ENCODE measurements around the gene ABCG5.

Gene ABCG5

GRCh38 chr2:43838560-43839267 lies at the start of gene ABCG5, which contains the start of gene ABCG8:
ABCG5 (minus strand) TSS chr2:43838839; CDS start chr2:43838679, 160 bp downstream.
ABCG8 (plus strand) TSS chr2:43838971; CDS start chr2:43839054, 83 bp downstream.
- DNase-seq (ENCODE audit: low read depth): no peak

- no peak for DNase-seq (ENCODE audit: low read depth)
These were observed 48.5 kb upstream of the ABCG5 start for GRCh38 chr2:43887176-43887575.

GRCh38 chr2:43885132-43885632 lies 46.5 kb upstream of the ABCG5 start:
- DNase-seq (ENCODE audit: low read depth): no peak

GRCh38 chr2:43884689-43885088 lies 46.0 kb upstream of the ABCG5 start:
- no peak for DNase-seq (ENCODE audit: low read depth)

GRCh38 chr2:43882312-43882711 lies 43.7 kb upstream of the ABCG5 start:
- no peak for DNase-seq (ENCODE audit: low read depth)

- no peak for DNase-seq (ENCODE audit: low read depth)
These were observed 42.3 kb upstream of the ABCG5 start for GRCh38 chr2:43880952-43881351.

- no peak for DNase-seq (ENCODE audit: low read depth)
These were observed 41.8 kb upstream of the ABCG5 start for GRCh38 chr2:43880471-43880870.

GRCh38 chr2:43879261-43879660 lies 40.6 kb upstream of the ABCG5 start:
- DNase-seq (ENCODE audit: low read depth): no peak

- DNase-seq (ENCODE audit: low read depth): no peak
These were observed 39.3 kb upstream of the ABCG5 start for GRCh38 chr2:43877782-43878464.

- DNase-seq (ENCODE audit: low read depth): no peak
These were observed 36.3 kb upstream of the ABCG5 start for GRCh38 chr2:43874776-43875451.

- DNase-seq (ENCODE audit: low read depth): no peak
These were observed 33.5 kb upstream of the ABCG5 start for GRCh38 chr2:43872151-43872550.

GRCh38 chr2:43855292-43855691 lies 16.7 kb upstream of the ABCG5 start:
- no peak for DNase-seq (ENCODE audit: low read depth)

GRCh38 chr2:43854671-43855070 lies 16.0 kb upstream of the ABCG5 start:
- no peak for DNase-seq (ENCODE audit: low read depth)

- DNase-seq (ENCODE audit: low read depth): no peak
These were observed 14.8 kb upstream of the ABCG5 start for GRCh38 chr2:43853141-43854081.

- DNase-seq (ENCODE audit: low read depth): no peak
These were observed 13.6 kb upstream of the ABCG5 start for GRCh38 chr2:43852196-43852730.

GRCh38 chr2:43851011-43851980 lies 12.7 kb upstream of the ABCG5 start:
- DNase-seq (ENCODE audit: low read depth): no peak

- DNase-seq (ENCODE audit: low read depth): no peak
These were observed 9.6 kb upstream of the ABCG5 start for GRCh38 chr2:43848214-43848613.

- DNase-seq (ENCODE audit: low read depth): no peak
These were observed 7.6 kb upstream of the ABCG5 start for GRCh38 chr2:43846140-43846793.

- DNase-seq (ENCODE audit: low read depth): no peak
These were observed 6.5 kb upstream of the ABCG5 start for GRCh38 chr2:43845181-43845580.

- DNase-seq (ENCODE audit: low read depth): no peak
These were observed 4.2 kb upstream of the ABCG5 start for GRCh38 chr2:43842866-43843226.

Measured in HS-5 (cell line).